HepG2 (cell line): ENCODE data around the gene ATRNL1. TPM values are rescaled to one million over a fixed set of nuclear protein-coding genes. Genes with fewer than 3 reads are reported as not detected.

Experiments used
- ATAC-seq: fragments of 200-7000 bp; cut with Tn5 transposase; 3 replicates; pipeline ENCODE4 v1.9.1; 2020; ENCODE audit warnings: mild to moderate bottlenecking, moderate library complexity
- BruUV-seq: library from RNA; stranded (reverse); fragments of 400-500 nt; replicated peaks from 2 replicates; lab custom pipeline; 2021; lab: Mats Ljungman, UMichigan
- CTCF ChIA-PET: fragments of 300-600 bp; formaldehyde crosslinking; extraction: SDS; loops from one replicate; lab custom pipeline; 2021; ENCODE audit warnings: low total read pairs, inconsistent platforms, low intra/inter-chr PET ratio; lab: Yijun Ruan, JAX
- POLR2A ChIA-PET: fragments of 350-600 bp; sonication (Branson Sonifier 250); formaldehyde crosslinking; loops from one replicate; lab custom pipeline; 2020; ENCODE audit warnings: antibody characterized with exemption, inconsistent platforms; lab: Yijun Ruan, JAX
- DNase-seq: peaks from one replicate; pipeline ENCODE4 v3.0.0-alpha.2; 2015; ENCODE audit warnings: low spot score
- FAIRE-seq: peaks from 3 replicates; lab custom pipeline; 2011; peaks lifted over from hg19 to GRCh38; lab: Jason Lieb, UNC
- H2AFZ ChIP-seq: one replicate; pipeline ENCODE4 v1.6.1; 2011; ENCODE audit warnings: low read length, inconsistent platforms
- H3K27ac ChIP-seq: fragments of 300-600 bp; 3 replicates; pipeline ENCODE4 v1.8.0; 2011; ENCODE audit warnings: mixed run types, mild to moderate bottlenecking, mixed read lengths, low read length, inconsistent platforms; ENCODE audit not compliant: insufficient read depth; ENCODE audit errors: extremely low read length
- H3K27me3 ChIP-seq, 2 experiments: fragments of 200-600 bp in 1 of 2; 2 replicates in 1 of 2; 3 replicates in 1 of 2; pipeline versions ENCODE4 v1.6.0 to v1.8.0; 2011; ENCODE audit warnings: low read length in 2 of 2, mild to moderate bottlenecking in 2 of 2, moderate library complexity in 2 of 2, inconsistent platforms in 1 of 2; ENCODE audit not compliant: insufficient read depth in 2 of 2, control insufficient read depth in 1 of 2
- H3K36me3 ChIP-seq, 2 experiments: fragments of 200-600 bp in 1 of 2; replicated peaks in 1 of 2; 2 replicates in 1 of 2; 3 replicates in 1 of 2; pipeline versions ENCODE4 v1.5.1 to v1.8.0; 2011; ENCODE audit warnings: low read length in 2 of 2, inconsistent platforms in 1 of 2; ENCODE audit not compliant: insufficient read depth in 2 of 2, control insufficient read depth in 1 of 2
- H3K4me1 ChIP-seq: 2 replicates; pipeline ENCODE4 v1.5.1; 2012; ENCODE audit warnings: low read length, inconsistent platforms; ENCODE audit not compliant: insufficient read depth
- H3K4me2 ChIP-seq: 2 replicates; pipeline ENCODE4 v1.6.0; 2011; ENCODE audit warnings: low read depth, low read length, inconsistent platforms
- H3K4me3 ChIP-seq, 3 experiments: fragments of 200-600 bp in 1 of 3; sonication (generic), shearing (Covaris generic) in 1 of 3; replicated peaks in 1 of 3; 2 replicates each; pipeline ENCODE4 v1.5.1; 2011 to 2016; ENCODE audit warnings: low read length in 3 of 3, inconsistent platforms in 2 of 3, low read depth in 2 of 3, mild to moderate bottlenecking in 2 of 3, control low read depth in 1 of 3, mixed read lengths in 1 of 3; ENCODE audit not compliant: insufficient read depth in 1 of 3
- H3K79me2 ChIP-seq: one replicate; pipeline ENCODE4 v1.6.1; 2011; ENCODE audit warnings: low read length, inconsistent platforms; ENCODE audit not compliant: insufficient read depth
- H3K9ac ChIP-seq: 2 replicates; pipeline ENCODE4 v1.6.0; 2011; ENCODE audit warnings: mild to moderate bottlenecking, low read depth, low read length, inconsistent platforms; ENCODE audit not compliant: insufficient read depth
- H3K9me3 ChIP-seq: 2 replicates; pipeline ENCODE4 v1.5.1; 2012; ENCODE audit warnings: mild to moderate bottlenecking, low read length
- H4K20me1 ChIP-seq: 2 replicates; pipeline ENCODE4 v1.6.0; 2011; ENCODE audit warnings: inconsistent platforms, mild to moderate bottlenecking, low read length, moderate library complexity; ENCODE audit not compliant: insufficient read depth
- PRDM10 ChIP-seq: sonication (generic); formaldehyde crosslinking; IDR thresholded peaks from 2 replicates; pipeline ENCODE4 v1.4.0; 2020; ENCODE audit warnings: low read depth, missing genetic modification reagents
- ZBTB10 ChIP-seq: sonication (generic); formaldehyde crosslinking; IDR thresholded peaks from 2 replicates; pipeline ENCODE4 v1.4.0; 2020; ENCODE audit warnings: missing genetic modification reagents, borderline replicate concordance
- WGBS: methylation state at CpG from one replicate; pipeline ENCODE4 v1.1.6; 2017; ENCODE audit warnings: low lambda C conversion rate; 5-methylcytosine and 5-hydroxymethylcytosine counted together
- in situ Hi-C: cut with HindIII; loops from 2 replicates; pipeline ENCODE4 v1.10.0; 2017; ENCODE audit warnings: low pct_unique_long_range_greater_than_20kb; ENCODE audit not compliant: extremely low pct_ligation_motif_present
- intact Hi-C: fragments of 100-400 bp; cut with micrococcal nuclease; formaldehyde crosslinking; loops from one replicate; pipeline ENCODE4 v1.10.0; 2022; ENCODE audit not compliant: unreplicated experiment
- polyA plus RNA-seq, 8 experiments: library from polyadenylated mRNA; depleted of rRNA in 3 of 8; stranded (reverse) in 7 of 8; unstranded in 1 of 8; fragments of >200 nt; fragmentation: Illumina TruSeq in 4 of 8; extraction: Trizol in 4 of 8; gene quantifications; 2 replicates each; pipeline versions ENCODE4 v1.2.1 to v1.2.3, GENCODE V29; 2011 to 2016; ENCODE audit warnings: low read depth in 4 of 8, missing spikeins in 1 of 8, mixed read lengths in 1 of 8; ENCODE audit not compliant: insufficient read depth in 1 of 8
- total RNA-seq, 5 experiments: library from RNA; depleted of rRNA; stranded (reverse); fragments of >200 nt; fragmentation: Illumina TruSeq; extraction: Trizol; gene quantifications; 2 replicates each; pipeline ENCODE4 v1.2.3, GENCODE V29; 2016; ENCODE audit warnings: low read depth in 1 of 5

The ATRNL1 gene
- total and polyA plus RNA-seq, 2 of the 13 experiments (the other 11 are each of a cell fraction or from before 2014, with no cell fraction given): 0.04 TPM; not detected in 1

GRCh38 chr10:115092555-115093285 lies 445 bp upstream of the ATRNL1 start:
- intact Hi-C loops: loop anchor here (1.0 to 5.0 kb wide), 2 partner anchors 65 to 215 kb away; no protein-coding TSS in a partner anchor
- Histone ChIP-seq H3K36me3 (no peaks in the 10 kb centered on the region), H3K9ac (no peak overlapping the region), H3K27me3 (peaks cover 3 to 26% of the 10 kb centered on the region in 2 experiments; a peak in 3 of 5 replicates), H3K27ac (no peak overlapping the region), H3K4me2 (peak overlapping the region; percentile 84), H3K9me3 (no peaks in the 10 kb centered on the region), H2AFZ (no peak overlapping the region), H3K4me1 (no peaks in the 10 kb centered on the region), H4K20me1 (no peaks in the 10 kb centered on the region), H3K79me2 (no peaks in the 10 kb centered on the region), H3K4me3 (peak overlapping the region; percentile 47 to 73 (median 62); a peak in 4 of 6 replicates)
- DNase-seq (no peak), ATAC-seq (peak; percentile 34), FAIRE-seq (no peak)
- WGBS: 24% methylated on average over 27 of the region's 75 CpGs
- in situ Hi-C loops: no loop called here
- ChIA-PET CTCF (no interaction called here), POLR2A (no interaction called here)
- no TSS peak for BruUV-seq
- TF ChIP-seq ZBTB10 (no peak), PRDM10 (CRISPR knock-in tag) (peak; percentile 57; the same call in 1 of the 2 replicates)
